CD4-positive, alpha-beta T cell treated with Interleukin-15 for 1 hour (primary cell): ENCODE data around the gene POU6F2.

Experiments
- DNase-seq: peaks from one replicate; pipeline ENCODE4 v3.0.0-alpha.2; 2020

Gene POU6F2

GRCh38 chr7:39463252-39463651 lies 485.5 kb downstream of the POU6F2 start:
- DNase-seq = no peak

- no peak for DNase-seq
These were observed 486.8 kb downstream of the POU6F2 start for GRCh38 chr7:39464350-39465054.

- no peak for DNase-seq
These were observed 487.6 kb downstream of the POU6F2 start for GRCh38 chr7:39465055-39465929.

- no peak for DNase-seq
These were observed 490.6 kb downstream of the POU6F2 start for GRCh38 chr7:39468261-39468660.

GRCh38 chr7:39468808-39469374 lies 491.2 kb downstream of the POU6F2 start:
- no peak for DNase-seq

- no peak for DNase-seq
These were observed 503.2 kb downstream of the POU6F2 start for GRCh38 chr7:39480901-39481300.

GRCh38 chr7:39488467-39489393 lies 511.0 kb downstream of the POU6F2 start:
- DNase-seq = no peak

GRCh38 chr7:39490296-39490695 lies 512.6 kb downstream of the POU6F2 start:
- no peak for DNase-seq

GRCh38 chr7:39493934-39494333 lies 516.2 kb downstream of the POU6F2 start:
- DNase-seq = no peak

- no peak for DNase-seq
These were observed 523.6 kb downstream of the POU6F2 start for GRCh38 chr7:39501358-39501757.

GRCh38 chr7:39504963-39505362 lies 527.3 kb downstream of the POU6F2 start:
- DNase-seq = no peak

- DNase-seq = no peak
These were observed 530.3 kb downstream of the POU6F2 start for GRCh38 chr7:39507866-39508551.

- no peak for DNase-seq
These were observed 531.7 kb downstream of the POU6F2 start for GRCh38 chr7:39509436-39509835.

GRCh38 chr7:39509912-39510311 lies 532.2 kb downstream of the POU6F2 start:
- DNase-seq = no peak

- no peak for DNase-seq
These were observed 533.2 kb downstream of the POU6F2 start for GRCh38 chr7:39510864-39511354.

- no peak for DNase-seq
These were observed 538.0 kb downstream of the POU6F2 start for GRCh38 chr7:39515534-39516228.

- no peak for DNase-seq
These were observed 538.8 kb downstream of the POU6F2 start for GRCh38 chr7:39516498-39516897.

- DNase-seq = no peak
These were observed 539.5 kb downstream of the POU6F2 start for GRCh38 chr7:39517240-39517639.
